H1 (cell line): ENCODE results near the gene ITSN1. TPM values are rescaled to one million over a fixed set of nuclear protein-coding genes. Genes with fewer than 3 reads are reported as not detected.

Experiments used
- CTCF ChIA-PET: fragments of 300-600 bp; sonication (Branson Sonifier 250); formaldehyde crosslinking; loops from one replicate; lab custom pipeline; 2021; ENCODE audit not compliant: partially characterized antibody; lab: Charles Lee
- POLR2A ChIA-PET: fragments of 300-600 bp; sonication (Branson Sonifier 250); formaldehyde crosslinking; loops from one replicate; lab custom pipeline; 2021; ENCODE audit warnings: inconsistent platforms; ENCODE audit not compliant: partially characterized antibody; lab: Charles Lee
- DNase-seq, 2 experiments: peaks; one replicate each; pipeline versions ENCODE4 v3.0.0 to v3.0.0-alpha.2; 2010 to 2022; ENCODE audit warnings: low spot score in 2 of 2, low read depth in 1 of 2, mixed read lengths in 1 of 2
- FAIRE-seq: peaks from 2 replicates; lab custom pipeline; 2011; peaks lifted over from hg19 to GRCh38; lab: Jason Lieb, UNC
- H2AFZ ChIP-seq: 2 replicates; pipeline ENCODE4 v1.8.1; 2012; ENCODE audit warnings: low read length, inconsistent platforms
- H2AK5ac ChIP-seq: 2 replicates; pipeline ENCODE4 v1.6.1; 2013; ENCODE audit warnings: low read depth, low read length
- H2BK120ac ChIP-seq: replicated peaks from 2 replicates; pipeline ENCODE3; 2013; ENCODE audit warnings: low read depth, low read length, inconsistent platforms
- H2BK12ac ChIP-seq: 2 replicates; pipeline ENCODE4 v1.6.1; 2013; ENCODE audit warnings: low read depth, low read length
- H2BK15ac ChIP-seq: 2 replicates; pipeline ENCODE4 v1.6.1; 2013; ENCODE audit warnings: low read length
- H2BK20ac ChIP-seq: 2 replicates; pipeline ENCODE4 v1.6.1; 2013; ENCODE audit warnings: low read length
- H2BK5ac ChIP-seq: 2 replicates; pipeline ENCODE4 v1.6.1; 2013; ENCODE audit warnings: low read depth, low read length
- H3K14ac ChIP-seq: 2 replicates; pipeline ENCODE4 v1.6.1; 2013; ENCODE audit warnings: inconsistent platforms; ENCODE audit not compliant: insufficient read length
- H3K18ac ChIP-seq: 2 replicates; pipeline ENCODE4 v1.6.1; 2013; ENCODE audit warnings: low read length; ENCODE audit errors: extremely low read depth
- H3K23ac ChIP-seq: 2 replicates; pipeline ENCODE4 v1.6.1; 2013; ENCODE audit warnings: inconsistent platforms; ENCODE audit not compliant: insufficient read length
- H3K23me2 ChIP-seq: 2 replicates; pipeline ENCODE4 v1.6.1; 2013; ENCODE audit warnings: low read depth, low read length
- H3K27ac ChIP-seq: 2 replicates; pipeline ENCODE4 v1.6.1; 2011; ENCODE audit warnings: low read depth, low read length, inconsistent platforms
- H3K27me3 ChIP-seq, 4 experiments: replicated peaks in 1 of 4; 1 replicate in 1 of 4; 2 replicates in 3 of 4; pipeline versions ENCODE4 v1.6.1 to v1.8.1; 2011 to 2013; ENCODE audit warnings: low read length in 3 of 4, mild to moderate bottlenecking in 3 of 4, inconsistent platforms in 2 of 4, mixed read lengths in 2 of 4, moderate library complexity in 1 of 4; ENCODE audit not compliant: control insufficient read depth in 3 of 4, insufficient read depth in 3 of 4; ENCODE audit errors: extremely low read depth in 1 of 4
- H3K36me3 ChIP-seq, 4 experiments: 2 replicates each; pipeline versions ENCODE4 v1.6.1 to v1.8.1; 2011 to 2013; ENCODE audit warnings: mild to moderate bottlenecking in 4 of 4, low read length in 3 of 4, moderate library complexity in 2 of 4, control low read depth in 1 of 4, inconsistent platforms in 1 of 4; ENCODE audit not compliant: insufficient read depth in 4 of 4, control insufficient read depth in 2 of 4
- H3K4ac ChIP-seq: replicated peaks from 2 replicates; pipeline ENCODE3; 2013; ENCODE audit warnings: low read length, low read depth, mixed read lengths, inconsistent platforms; ENCODE audit not compliant: insufficient read length
- H3K4me1 ChIP-seq, 4 experiments: replicated peaks in 1 of 4; 1 replicate in 1 of 4; 2 replicates in 3 of 4; pipeline versions ENCODE4 v1.6.1 to v1.8.1; 2011 to 2013; ENCODE audit warnings: low read length in 3 of 4, inconsistent platforms in 2 of 4, mixed read lengths in 1 of 4; ENCODE audit not compliant: insufficient read depth in 4 of 4, control insufficient read depth in 3 of 4
- H3K4me2 ChIP-seq, 2 experiments: 2 replicates each; pipeline versions ENCODE4 v1.6.1 to v1.8.1; 2011 to 2013; ENCODE audit warnings: low read depth in 2 of 2, low read length in 2 of 2, control low read depth in 1 of 2, inconsistent platforms in 1 of 2, mild to moderate bottlenecking in 1 of 2; ENCODE audit not compliant: insufficient read depth in 1 of 2
- H3K4me3 ChIP-seq, 4 experiments: fragments of 200-600, 300-600 bp in 1 of 4; sonication (generic), shearing (Covaris generic), sonication (Bioruptor Twin) in 1 of 4; 2 replicates each; pipeline versions ENCODE4 v1.5.1 to v1.8.1; 2011 to 2016; ENCODE audit warnings: low read length in 4 of 4, low read depth in 3 of 4, control low read depth in 2 of 4, inconsistent platforms in 2 of 4, mild to moderate bottlenecking in 2 of 4, mixed read lengths in 1 of 4, moderate library complexity in 1 of 4; ENCODE audit not compliant: insufficient read depth in 2 of 4; ENCODE audit errors: extremely low read depth in 1 of 4
- H3K56ac ChIP-seq: replicated peaks from 2 replicates; pipeline ENCODE3; 2013; ENCODE audit warnings: low read depth, mild to moderate bottlenecking, mixed read lengths, low read length, inconsistent platforms; ENCODE audit not compliant: insufficient read length
- H3K79me1 ChIP-seq: 2 replicates; pipeline ENCODE4 v1.6.1; 2013; ENCODE audit warnings: low read depth, low read length, control low read depth
- H3K79me2 ChIP-seq, 2 experiments: 2 replicates each; pipeline versions ENCODE4 v1.6.1 to v1.8.1; 2012 to 2013; ENCODE audit warnings: low read length in 2 of 2, mild to moderate bottlenecking in 2 of 2, inconsistent platforms in 1 of 2; ENCODE audit not compliant: insufficient read depth in 2 of 2, control insufficient read depth in 1 of 2
- H3K9ac ChIP-seq, 4 experiments: replicated peaks in 1 of 4; 1 replicate in 1 of 4; 2 replicates in 3 of 4; pipeline versions ENCODE4 v1.6.1 to v1.8.1; 2011 to 2013; ENCODE audit warnings: low read depth in 3 of 4, low read length in 3 of 4, control low read depth in 2 of 4, mild to moderate bottlenecking in 2 of 4, moderate library complexity in 2 of 4, inconsistent platforms in 1 of 4; ENCODE audit errors: extremely low read depth in 1 of 4
- H3K9me3 ChIP-seq, 2 experiments: 2 replicates each; pipeline versions ENCODE4 v1.6.1 to v1.8.1; 2012 to 2013; ENCODE audit warnings: mild to moderate bottlenecking in 2 of 2, moderate library complexity in 2 of 2, control low read depth in 1 of 2, inconsistent platforms in 1 of 2, low read depth in 1 of 2, low read length in 1 of 2, mixed read lengths in 1 of 2; ENCODE audit not compliant: insufficient read depth in 2 of 2
- H4K20me1 ChIP-seq, 2 experiments: replicated peaks in 1 of 2; 2 replicates each; pipeline versions ENCODE3 to v1.8.1; 2011 to 2013; ENCODE audit warnings: inconsistent platforms in 2 of 2, low read length in 2 of 2, mild to moderate bottlenecking in 1 of 2; ENCODE audit not compliant: insufficient read depth in 2 of 2, control insufficient read depth in 1 of 2
- H4K5ac ChIP-seq: 2 replicates; pipeline ENCODE4 v1.6.1; 2013; ENCODE audit warnings: low read length, low read depth, mixed read lengths, inconsistent platforms; ENCODE audit not compliant: insufficient read length
- H4K8ac ChIP-seq: 2 replicates; pipeline ENCODE4 v1.8.0; 2013; ENCODE audit warnings: mild to moderate bottlenecking, moderate library complexity, low read length, inconsistent platforms; ENCODE audit not compliant: insufficient read depth; ENCODE audit errors: extremely low read depth
- H4K91ac ChIP-seq: replicated peaks from 2 replicates; pipeline ENCODE3; 2013; ENCODE audit warnings: low read length, mixed read lengths, inconsistent platforms; ENCODE audit not compliant: insufficient read length
- ASH2L ChIP-seq: fragments of 200-600, 300-600 bp; sonication (generic); IDR thresholded peaks from one replicate; pipeline ENCODE4 v1.7.1; 2017; ENCODE audit warnings: low read length
- CBX8 ChIP-seq: fragments of 300-800, 300-1000 bp; sonication (generic); IDR thresholded peaks from 2 replicates; pipeline ENCODE4 v1.7.1; 2016; ENCODE audit warnings: low read depth, low read length, borderline replicate concordance
- HDAC2 ChIP-seq, 2 experiments: fragments of 300-600 bp in 1 of 2; sonication (generic) in 1 of 2; IDR thresholded peaks; 2 replicates each; pipeline ENCODE4 v1.6.1; 2011 to 2012; ENCODE audit warnings: low read depth in 2 of 2, low read length in 2 of 2, mild to moderate bottlenecking in 2 of 2, moderate library complexity in 2 of 2, borderline replicate concordance in 1 of 2, inconsistent platforms in 1 of 2
- WGBS, 2 experiments: shearing (Covaris generic) in 1 of 2; methylation state at CpG; one replicate each; pipeline versions ENCODE4 v1.1.6 to v1.1.7; 2013 to 2015; ENCODE audit warnings: low lambda C conversion rate in 2 of 2, mixed read lengths in 2 of 2, inconsistent platforms in 1 of 2, low coverage in 1 of 2, missing lambda C conversion rate in 1 of 2; ENCODE audit not compliant: insufficient replicate concordance in 2 of 2, insufficient coverage in 1 of 2, insufficient read length in 1 of 2; ENCODE audit errors: extremely low coverage in 1 of 2, missing lambda C conversion rate in 1 of 2; 5-methylcytosine and 5-hydroxymethylcytosine counted together
- polyA plus RNA-seq, 7 experiments: library from polyadenylated mRNA; depleted of rRNA in 3 of 7; stranded (reverse) in 5 of 7; unstranded in 2 of 7; fragments of >200 nt in 5 of 7; fragments of 200-250 nt in 2 of 7; gene quantifications; 1 replicate in 5 of 7; 2 replicates in 1 of 7; 4 replicates in 1 of 7; pipeline versions ENCODE4 v1.2.1 to v1.2.3, GENCODE V29; 2011 to 2013; ENCODE audit warnings: missing spikeins in 2 of 7, mixed read lengths in 2 of 7
- total RNA-seq: library from RNA; stranded (reverse); fragmentation: NEBNext Ultra II Directional; extraction: Animal tissue kit (Norgen Biotek cat#: 25700); gene quantifications from 2 replicates; pipeline ENCODE4 v1.2.1, GENCODE V29; 2021

Gene ITSN1
- total and polyA plus RNA-seq, 2 of the 8 experiments (the other 6 are each of a cell fraction or from before 2014, with no cell fraction given) = 60.8 to 78.1 TPM

GRCh38 chr21:33684923-33685560, 42.7 kb downstream of the ITSN1 start:
- peak; percentile 72 for FAIRE-seq
- no peak overlapping the region; the same call in 1 of the 2 replicates for H2BK12ac ChIP-seq
- TF ChIP-seq CBX8 (no peak), HDAC2 (IDR thresholded peaks at IDR 0.05; ENCODE audit: borderline replicate concordance in 1 of 2, low read depth in 2 of 2, low read length in 2 of 2) (0 out of 4 replicates have a peak, but pooled peaks of 1 of the 2 experiments have one; percentile 15), ASH2L (peak; percentile 51)

More at GRCh38 chr21:33684923-33685560, 42.7 kb downstream of the ITSN1 start:
- CTCF ChIA-PET = interaction anchor here (0.5 to 1.0 kb wide), 2 partner anchors 8 to 36 kb away, joined by 3 to 5 read pairs; no protein-coding TSS in a partner anchor
- H3K27me3 ChIP-seq = no peaks in the 10 kb centered on the region
- H4K5ac ChIP-seq = peak overlapping the region; percentile 1
- DNase-seq = peak in 1 of 2 experiments; percentile 10
- H4K20me1 ChIP-seq = peaks cover 0 to 2% of the 10 kb centered on the region in 2 experiments
- no peak overlapping the region for H2AK5ac ChIP-seq
- H2BK120ac ChIP-seq = no peak overlapping the region
- H3K23me2 ChIP-seq = no peaks in the 10 kb centered on the region
- H3K79me1 ChIP-seq = peaks cover 3% of the 10 kb centered on the region
- peaks cover 0 to 39% (median 18%) of the 10 kb centered on the region in 4 experiments; a peak in 6 of 7 replicates for H3K4me1 ChIP-seq
- peaks cover 27 to 82% of the 10 kb centered on the region in 2 experiments for H3K79me2 ChIP-seq
- no peak overlapping the region for H2AFZ ChIP-seq
- H3K18ac ChIP-seq = 0 out of 2 replicates have a peak overlapping the region, but pooled peaks have one; percentile 4
- no peak overlapping the region for H3K14ac ChIP-seq
- H3K27ac ChIP-seq = no peak overlapping the region
- no peaks in the 10 kb centered on the region for H3K36me3 ChIP-seq
- POLR2A ChIA-PET = interaction anchor here (0.7 to 2.6 kb wide), 3 partner anchors 11 to 20 kb away, joined by 3 to 7 read pairs (median 3); no protein-coding TSS in a partner anchor
- no peak overlapping the region for H3K9ac ChIP-seq
- H4K91ac ChIP-seq = no peak overlapping the region
- peak overlapping the region in 1 of 4 experiments; percentile 51; a peak in 3 of 8 replicates for H3K4me3 ChIP-seq
- no peak overlapping the region for H3K4ac ChIP-seq
- H3K9me3 ChIP-seq = no peaks in the 10 kb centered on the region
- H3K56ac ChIP-seq = no peak overlapping the region
- no peak overlapping the region for H4K8ac ChIP-seq
- 2% methylated on average over 5 of the region's 5 CpGs; no CpG with 5 or more reads in 1 of the 2 experiments for WGBS, 2 experiments
- H3K23ac ChIP-seq = no peak overlapping the region
- peak overlapping the region; percentile 59 to 63 for H3K4me2 ChIP-seq
- peak overlapping the region; percentile 41; the same call in 1 of the 2 replicates for H2BK5ac ChIP-seq
- no peak overlapping the region for H2BK15ac ChIP-seq
- no peak overlapping the region for H2BK20ac ChIP-seq
